Renal cortical epithelial cell (primary cell): ENCODE results near the gene ANO6. TPM values are rescaled to one million over a fixed set of nuclear protein-coding genes. Genes with fewer than 3 reads are reported as not detected.
"Not testable (repeated sequence)": the region's sequence is repeated elsewhere in the genome, so short reads cannot be mapped to it uniquely, and the experiment has no call there.

Experiments used
- DNase-seq: peaks from one replicate; pipeline ENCODE4 v3.0.0-alpha.2; 2011; ENCODE audit warnings: low read depth
- total RNA-seq: library from RNA; depleted of rRNA; stranded (reverse); fragments of >200 nt; gene quantifications from 2 replicates; pipeline ENCODE4 v1.2.3, GENCODE V29; 2014

ANO6 gene, protein sequence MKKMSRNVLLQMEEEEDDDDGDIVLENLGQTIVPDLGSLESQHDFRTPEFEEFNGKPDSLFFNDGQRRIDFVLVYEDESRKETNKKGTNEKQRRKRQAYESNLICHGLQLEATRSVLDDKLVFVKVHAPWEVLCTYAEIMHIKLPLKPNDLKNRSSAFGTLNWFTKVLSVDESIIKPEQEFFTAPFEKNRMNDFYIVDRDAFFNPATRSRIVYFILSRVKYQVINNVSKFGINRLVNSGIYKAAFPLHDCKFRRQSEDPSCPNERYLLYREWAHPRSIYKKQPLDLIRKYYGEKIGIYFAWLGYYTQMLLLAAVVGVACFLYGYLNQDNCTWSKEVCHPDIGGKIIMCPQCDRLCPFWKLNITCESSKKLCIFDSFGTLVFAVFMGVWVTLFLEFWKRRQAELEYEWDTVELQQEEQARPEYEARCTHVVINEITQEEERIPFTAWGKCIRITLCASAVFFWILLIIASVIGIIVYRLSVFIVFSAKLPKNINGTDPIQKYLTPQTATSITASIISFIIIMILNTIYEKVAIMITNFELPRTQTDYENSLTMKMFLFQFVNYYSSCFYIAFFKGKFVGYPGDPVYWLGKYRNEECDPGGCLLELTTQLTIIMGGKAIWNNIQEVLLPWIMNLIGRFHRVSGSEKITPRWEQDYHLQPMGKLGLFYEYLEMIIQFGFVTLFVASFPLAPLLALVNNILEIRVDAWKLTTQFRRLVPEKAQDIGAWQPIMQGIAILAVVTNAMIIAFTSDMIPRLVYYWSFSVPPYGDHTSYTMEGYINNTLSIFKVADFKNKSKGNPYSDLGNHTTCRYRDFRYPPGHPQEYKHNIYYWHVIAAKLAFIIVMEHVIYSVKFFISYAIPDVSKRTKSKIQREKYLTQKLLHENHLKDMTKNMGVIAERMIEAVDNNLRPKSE
- total RNA-seq = 82.7 and 96.2 TPM in 2 replicates

DNA sequence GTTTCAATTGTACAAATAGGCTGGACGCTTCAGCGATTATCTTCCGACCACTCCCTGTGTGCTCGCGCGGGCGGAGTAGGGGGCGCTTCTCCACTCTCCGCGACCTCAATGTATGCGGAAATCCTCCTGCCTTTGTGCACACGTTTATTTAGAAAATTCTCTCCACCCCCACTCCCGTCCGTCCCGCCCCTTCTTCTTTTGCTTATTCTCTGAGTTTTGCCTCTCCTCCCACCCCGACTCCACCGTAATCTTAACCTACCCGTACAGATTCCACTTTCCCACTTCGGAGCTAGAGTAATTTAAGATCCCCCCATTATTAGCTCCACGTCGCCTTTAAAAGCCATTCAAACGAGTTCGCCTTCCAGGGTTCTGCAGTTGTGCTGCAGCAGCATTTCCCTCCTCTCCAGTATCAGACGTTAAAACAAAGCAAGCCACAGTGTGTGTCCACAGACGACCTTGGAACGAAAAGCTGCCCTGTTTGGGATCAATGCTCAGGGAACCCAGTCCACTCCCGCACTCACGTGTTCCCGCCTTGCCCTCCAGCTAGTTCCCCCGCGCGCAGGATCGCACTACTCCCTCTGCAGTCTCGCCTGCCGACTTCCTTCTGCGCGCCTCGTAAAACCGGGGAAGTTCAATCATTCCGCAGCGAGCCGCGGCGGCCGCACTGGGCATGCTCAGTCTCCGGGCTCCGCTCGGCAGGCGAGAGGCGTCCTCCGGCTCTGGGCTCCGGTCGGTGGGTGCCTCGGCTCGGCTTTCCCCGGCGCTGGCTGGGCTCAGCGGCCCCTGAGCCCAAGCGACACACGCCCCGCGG lies at the start of gene ANO6:
ANO6 (plus strand) TSS at position 677 of the 811 bp plus-strand sequence. CDS start 227 bp downstream, outside the sequence.
- peak; percentile 74 for DNase-seq

DNA sequence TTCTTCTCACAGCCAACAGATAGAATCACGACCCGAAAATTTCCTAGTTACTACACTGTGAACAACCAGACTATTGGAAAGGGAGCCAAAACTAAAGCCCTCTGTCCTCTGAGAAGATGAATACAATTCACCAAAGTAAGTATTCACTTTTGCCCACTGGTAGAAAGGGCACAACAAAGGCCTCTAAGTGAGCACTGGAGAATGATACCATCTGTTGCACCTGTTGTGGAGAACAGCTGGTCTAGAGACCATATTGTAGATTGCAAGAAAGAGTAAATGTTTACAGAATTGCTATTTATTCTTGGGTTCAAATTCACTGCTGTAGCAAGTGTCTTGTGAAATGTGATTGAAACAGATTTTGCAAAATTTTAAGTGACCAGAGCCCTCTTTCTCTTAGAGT lies 46.9 kb upstream of the ANO6 start:
- DNase-seq = no peak

DNA sequence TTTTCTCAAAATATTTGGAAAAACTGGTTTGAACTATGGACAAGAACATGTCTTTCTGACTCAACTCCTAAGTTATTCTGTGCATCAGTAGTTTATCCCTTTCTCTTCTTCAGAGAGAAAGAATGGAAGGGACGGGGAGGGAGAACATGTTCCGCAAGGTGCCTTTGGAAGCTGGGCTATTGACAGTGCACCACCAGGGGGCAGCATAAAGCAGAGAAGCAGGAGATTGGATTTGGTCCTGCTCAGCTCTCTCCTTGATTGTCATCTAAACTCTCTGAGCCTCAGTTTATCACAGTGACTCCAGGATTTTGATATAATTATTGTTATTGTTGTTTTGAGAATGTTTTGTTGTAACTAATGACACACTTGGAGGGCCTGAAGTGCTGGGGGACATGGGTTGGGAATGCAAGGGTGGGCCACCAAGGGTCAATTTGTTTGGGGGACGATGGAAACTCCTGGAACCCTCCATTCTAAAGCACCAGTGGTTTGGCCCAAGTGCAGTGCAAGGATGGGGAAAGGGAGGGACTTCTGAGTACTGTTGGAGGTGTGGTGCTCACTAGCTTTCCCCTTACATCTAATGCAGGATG lies 45.3 kb upstream of the ANO6 start:
- DNase-seq = peak; percentile 66

DNA sequence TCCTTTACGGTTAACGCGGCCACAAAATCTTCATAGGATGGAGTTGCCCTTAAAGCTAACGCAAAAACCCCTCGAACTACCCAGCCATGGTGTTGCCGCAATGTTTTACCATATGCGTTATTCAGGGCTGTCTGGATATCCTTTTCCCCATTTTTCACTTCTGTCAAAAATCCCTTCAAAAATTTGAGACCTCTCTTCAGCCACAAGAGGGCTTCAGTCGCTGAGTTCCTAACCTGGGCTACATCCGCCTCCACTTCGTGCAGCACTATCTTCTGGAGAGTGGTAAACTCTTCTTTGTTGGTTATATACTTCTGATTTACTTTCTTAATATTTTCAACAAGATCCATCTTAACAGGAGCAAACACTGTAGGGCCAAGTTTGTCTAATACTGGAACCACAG lies 42.6 kb upstream of the ANO6 start:
- DNase-seq = not testable (repeated sequence)

DNA sequence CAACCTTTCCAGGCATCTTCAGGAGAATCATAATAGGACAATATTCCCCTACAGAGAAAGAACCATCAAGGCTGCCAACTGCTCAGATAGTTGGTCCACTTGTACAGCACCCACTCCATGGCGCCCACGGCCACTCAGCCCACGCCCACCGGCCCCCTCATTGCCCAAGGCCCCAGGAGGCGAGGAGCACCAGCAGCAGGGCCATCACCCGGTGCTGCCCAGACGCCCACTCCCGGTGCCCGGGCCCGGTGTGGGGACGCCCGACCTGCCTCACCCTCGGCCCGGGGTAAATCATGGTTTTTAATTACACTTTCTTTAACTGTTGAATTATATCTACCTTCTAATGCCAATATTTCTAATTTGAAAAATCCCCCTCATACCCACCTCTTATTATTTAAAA lies 41.3 kb upstream of the ANO6 start:
- DNase-seq = no peak

DNA sequence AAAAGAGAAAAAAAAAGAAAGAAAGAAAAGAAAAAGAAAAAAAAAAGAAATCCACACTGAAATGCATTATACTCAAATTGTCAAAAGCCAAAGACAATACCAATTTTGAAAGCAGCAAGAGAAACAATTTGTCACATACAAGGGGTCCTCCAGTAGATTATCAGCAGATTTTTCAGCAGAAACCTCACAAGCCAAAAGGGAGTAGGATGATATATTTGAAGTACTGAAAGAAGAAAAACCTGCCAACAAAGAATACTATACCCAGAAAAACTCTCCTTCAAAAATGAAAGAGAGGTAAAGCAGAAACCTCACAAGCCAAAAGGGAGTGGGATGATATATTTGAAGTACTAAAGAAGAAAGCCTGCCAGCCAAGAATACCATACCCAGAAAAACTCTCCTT lies 37.1 kb upstream of the ANO6 start:
- DNase-seq = no peak

DNA sequence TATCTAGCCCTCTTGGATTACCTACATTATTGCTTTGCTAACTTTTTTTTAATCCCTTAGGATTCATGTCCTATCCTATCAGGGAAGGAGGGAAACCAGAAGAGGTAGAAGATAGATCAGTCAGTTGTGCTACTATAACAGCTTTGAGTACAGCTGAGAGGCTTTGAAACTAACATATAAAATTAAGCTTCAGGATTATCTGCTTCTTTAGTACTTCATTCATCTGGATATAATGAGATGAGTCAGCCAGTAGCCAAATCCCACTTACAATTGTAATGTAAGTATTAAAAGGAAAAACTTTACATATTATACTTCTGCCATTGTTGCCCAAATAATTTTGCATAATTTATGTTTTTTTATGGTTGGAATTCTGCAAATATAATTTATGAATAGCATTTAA lies 33.4 kb upstream of the ANO6 start:
- DNase-seq = no peak

DNA sequence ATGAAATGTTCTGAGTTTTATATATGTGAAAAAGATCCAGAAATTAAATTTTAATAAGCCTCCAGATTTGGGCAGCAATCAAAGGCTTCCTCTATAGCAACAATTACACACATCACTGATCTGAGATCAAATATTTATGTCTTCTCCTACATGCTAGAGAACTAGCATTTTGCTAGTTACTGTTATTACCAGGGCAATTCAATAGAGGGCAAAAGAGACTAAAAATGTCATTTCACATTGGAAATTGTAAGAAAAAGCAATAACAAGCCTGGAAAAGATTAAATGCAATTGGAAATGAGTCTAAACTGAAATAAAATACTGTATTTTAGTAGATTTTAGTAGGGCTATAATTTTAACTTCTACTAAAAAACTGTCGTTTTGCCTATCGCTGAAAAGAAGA lies 32.6 kb upstream of the ANO6 start:
- peak; percentile 16 for DNase-seq

DNA sequence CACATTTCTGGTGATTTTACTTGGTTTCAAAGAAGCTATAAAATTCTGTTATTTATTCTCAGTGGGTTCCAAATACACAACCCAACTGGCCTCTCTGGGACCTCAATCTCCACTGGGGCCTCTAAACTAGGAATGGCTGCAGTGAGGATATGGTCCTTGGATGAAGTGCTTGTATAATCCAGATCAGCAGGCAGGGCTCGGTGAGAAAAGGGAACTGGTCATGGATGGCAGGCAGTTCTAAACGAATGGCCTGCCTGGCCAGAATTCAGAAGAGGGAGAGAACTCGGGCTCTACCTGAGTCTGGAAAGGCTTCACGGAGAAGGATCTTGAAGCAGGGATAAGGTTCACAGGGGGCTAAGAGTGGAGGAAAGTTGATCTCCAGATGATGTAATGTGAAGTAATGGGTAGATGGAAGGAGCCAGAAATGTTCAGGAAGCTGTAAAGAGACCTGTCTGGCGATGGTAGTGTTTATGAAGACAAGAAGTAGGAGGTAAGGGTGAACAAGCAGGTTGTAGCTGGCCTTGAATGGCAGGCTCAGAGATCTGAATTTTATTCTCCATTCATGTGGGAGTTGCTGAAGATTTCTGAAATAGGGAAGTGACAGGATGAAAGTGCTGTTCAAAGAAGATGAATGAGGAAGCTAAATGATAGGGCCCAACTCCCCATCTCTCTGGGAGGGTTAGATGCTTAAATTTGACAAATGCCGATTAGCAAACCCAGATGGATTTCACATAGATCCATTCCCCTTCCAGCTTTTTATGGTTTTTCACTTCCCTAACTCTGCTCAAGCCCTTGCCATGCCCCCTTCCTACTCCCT lies 31.5 kb upstream of the ANO6 start:
- no peak for DNase-seq

DNA sequence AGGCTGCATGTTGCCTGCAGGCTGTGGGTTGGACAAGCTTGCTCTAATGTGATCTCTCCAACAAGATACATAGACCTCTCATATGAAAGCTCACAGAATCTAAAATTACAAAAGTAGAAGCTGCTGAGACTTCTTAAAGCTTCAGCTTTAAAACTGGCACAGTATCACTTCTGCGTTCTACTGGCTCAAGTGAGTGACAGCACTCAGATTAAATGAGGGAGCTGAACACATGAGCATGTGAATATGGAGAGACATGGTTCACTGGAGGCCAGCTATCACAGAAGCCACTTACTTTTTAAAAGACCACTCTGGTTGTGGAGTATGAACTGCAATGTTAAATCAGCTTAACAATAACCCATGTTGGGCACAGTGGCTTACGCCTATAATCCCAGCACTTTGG lies 29.1 kb upstream of the ANO6 start:
- DNase-seq = no peak

DNA sequence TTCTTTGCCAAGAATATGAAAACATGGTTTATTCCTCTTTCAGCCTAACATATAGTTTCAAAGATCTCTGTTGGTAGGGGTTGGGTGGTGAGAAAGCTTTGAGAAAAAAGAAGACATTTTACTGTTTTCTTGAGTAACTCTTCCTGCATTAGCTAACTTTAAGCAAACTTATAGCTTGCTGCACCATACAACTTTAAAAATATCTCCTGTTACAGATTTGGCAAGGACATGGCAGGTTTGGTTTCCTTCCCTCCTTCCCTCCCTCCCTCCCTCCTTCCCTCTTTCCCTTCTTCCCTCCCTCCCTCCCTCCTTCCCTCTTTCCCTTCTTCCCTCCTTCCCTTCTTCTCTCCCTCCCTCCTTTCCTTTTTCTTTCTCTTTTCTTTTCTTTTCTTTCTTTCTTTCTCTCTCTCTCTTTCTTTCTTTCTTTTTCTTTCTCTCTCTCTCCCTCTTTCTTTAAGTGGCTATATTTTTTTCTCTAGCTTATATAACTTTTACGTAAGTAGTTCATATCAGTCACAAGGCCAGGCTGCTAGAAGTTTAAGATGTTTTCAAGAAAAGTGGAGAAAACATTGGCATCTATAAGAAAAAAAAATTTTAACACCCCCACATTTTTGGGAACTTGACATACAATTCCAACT lies 26.0 kb upstream of the ANO6 start:
- no peak for DNase-seq

DNA sequence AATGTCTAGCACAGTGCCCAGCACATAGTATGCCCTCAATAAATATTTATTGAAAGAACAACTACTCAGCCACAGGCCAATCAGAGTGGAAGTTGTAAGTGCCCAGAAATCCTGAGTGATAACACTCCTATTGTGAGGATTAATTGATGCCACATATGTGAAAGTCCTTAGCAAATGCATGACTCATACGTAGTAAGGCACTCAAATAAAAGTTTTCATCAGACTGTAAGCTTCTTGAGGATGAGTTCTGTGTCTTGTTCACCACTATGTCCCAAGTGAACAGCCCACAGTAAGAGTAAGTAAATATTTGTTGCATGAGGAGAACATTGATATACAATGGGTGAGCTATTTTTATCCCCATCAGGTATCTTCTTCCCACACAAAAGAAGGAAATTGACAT lies 24.7 kb upstream of the ANO6 start:
- DNase-seq = peak; percentile 63

DNA sequence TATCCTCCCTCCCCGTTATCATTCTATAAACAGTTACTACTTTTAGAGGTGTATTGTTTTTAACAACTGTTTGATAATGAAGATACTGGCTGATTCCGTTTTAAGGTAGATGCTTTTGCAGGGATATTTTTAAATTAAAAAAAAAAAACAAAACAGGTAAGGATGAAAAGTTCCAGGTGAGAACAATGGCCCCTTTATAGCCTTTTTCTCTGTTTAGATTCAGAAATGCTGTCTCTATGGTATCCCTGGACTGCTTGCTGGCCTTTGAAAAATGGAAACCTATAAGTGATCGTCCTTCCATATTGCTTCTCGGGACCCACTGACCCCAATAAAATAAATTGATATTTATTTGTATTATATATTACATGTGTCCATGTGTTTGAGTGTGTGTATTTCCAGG lies 23.2 kb upstream of the ANO6 start:
- DNase-seq = no peak

DNA sequence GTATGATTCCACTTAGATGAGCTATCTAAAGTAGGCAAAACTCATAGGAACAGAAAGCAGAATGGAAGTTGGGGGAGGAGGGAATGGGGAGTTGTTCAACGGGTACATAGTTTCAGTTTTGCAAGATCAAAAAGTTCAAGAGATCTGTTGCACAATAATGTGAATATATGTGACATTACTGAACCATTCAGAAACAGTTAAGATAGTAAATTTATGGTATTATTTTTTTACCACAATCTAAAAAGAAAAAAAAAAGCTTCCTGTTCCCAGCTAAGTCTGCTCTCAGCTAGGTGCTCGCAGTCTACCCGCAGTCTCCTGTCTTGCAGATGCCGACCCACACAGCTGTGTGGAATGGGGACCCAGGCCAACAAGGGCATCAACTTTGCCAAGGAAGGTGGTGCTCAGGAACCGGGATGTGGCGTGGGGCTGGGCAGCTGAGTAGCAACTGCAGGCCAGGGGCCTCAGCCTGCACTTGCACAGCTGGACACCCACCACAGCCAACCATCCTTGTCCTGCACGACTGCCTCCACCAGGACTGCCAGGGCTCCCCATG lies 15.3 kb upstream of the ANO6 start:
- DNase-seq = no peak

DNA sequence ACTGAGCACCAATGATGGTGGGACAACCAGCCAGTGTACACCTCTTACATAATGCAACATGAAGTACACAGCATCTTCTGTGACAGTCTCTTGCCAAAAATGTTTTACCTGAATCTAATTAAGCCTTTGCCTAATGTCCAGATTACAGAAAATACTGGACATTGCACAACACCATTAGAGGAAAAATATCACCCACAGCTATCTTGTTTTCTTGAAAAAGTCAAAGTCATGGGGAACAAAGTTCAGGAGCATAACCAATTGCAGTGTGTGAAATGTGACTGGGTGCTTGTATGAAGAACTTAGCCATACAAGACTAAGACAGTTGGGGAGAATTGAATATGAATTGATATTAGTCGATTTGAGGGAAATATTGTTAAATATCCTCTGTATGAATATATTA lies 12.1 kb upstream of the ANO6 start:
- no peak for DNase-seq

DNA sequence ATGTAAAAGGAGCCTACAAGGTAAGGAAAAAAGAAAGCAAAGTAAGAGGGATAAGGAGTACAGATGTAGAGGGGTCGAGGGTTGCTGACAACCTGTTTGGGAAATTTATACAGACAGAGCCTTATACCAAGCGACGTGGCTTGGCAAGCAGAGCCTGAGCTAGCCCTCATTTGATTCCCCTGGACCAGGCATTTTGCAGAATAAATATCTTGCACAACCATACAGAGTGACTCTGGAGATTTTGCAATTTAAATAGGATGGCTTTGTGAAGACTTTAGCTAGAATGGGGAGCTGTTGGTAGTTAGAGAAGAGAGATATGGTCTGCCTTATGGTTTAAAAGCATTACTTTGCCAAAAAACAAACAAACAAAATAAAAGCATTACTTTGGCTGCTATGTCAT lies 11.1 kb upstream of the ANO6 start:
- DNase-seq = no peak

DNA sequence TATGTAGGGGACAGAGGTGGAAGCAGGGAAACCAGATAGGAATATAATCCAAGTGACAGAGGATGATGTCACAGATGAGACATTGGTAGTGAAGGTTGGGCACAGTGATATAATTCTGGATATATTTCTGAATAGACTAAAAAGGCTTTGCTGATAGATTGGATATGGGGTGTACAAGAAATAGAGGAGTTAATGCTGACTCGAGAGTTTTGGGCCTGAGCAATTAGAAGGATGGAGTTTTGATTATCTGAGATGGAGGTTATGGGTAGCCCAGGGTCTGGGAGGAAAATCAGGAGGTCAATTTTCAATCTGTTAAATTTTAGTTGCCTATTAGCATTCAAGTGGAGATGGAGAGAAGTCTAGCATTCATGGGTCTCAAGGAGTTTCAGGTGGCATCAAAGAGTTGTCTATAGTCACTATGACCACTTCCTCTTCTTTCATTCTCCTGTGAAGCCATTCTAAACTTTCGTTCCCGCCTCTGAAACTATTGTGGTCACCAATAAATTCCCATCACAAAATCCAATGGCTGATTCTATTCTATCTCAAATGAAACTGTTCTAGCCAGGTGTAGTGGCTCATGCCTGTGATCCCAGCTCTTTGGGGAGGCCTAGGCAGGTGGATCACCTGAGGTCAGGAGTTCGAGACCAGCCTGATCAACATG lies 10.6 kb upstream of the ANO6 start:
- no peak for DNase-seq

DNA sequence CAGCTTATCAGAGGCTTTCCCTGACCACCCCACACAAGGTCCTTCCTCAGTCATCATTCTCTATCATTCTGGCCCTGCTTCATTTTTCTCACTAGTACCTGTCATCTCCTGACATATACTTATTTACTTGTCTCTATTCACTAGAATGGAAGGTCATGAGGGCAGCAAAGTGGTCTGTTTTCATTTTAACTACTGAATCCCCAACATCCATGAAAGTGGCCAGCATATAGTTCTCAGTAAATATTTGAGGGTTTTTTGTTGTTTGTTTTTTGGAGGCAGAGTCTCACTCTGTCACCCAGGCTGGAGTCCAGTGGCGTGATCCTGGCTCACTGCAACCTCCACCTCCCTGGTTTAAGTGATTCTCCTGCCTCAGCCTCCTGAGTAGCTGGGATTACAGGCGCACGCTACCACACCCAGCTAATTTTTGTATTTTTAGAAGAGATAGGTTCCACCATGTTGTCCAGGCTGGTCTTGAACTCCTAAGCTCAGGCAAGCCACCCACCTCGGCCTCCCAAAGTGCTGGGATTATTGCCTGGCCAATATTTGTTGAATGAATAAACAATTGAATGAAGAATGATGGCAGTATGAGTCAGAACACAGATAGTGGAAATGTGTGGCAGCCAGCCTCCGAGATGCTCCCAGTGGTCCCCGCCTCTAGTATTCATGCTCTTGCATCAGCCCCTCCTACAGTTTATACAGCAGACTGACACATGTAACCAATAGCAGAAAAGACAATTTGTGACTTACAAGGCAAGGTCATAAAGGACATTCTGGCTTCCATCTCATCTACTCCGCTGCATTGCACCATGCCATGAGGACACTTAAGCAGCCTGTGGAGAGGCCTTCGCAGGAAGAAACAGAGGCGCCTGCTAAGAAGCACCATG lies 7.0 kb upstream of the ANO6 start:
- DNase-seq = no peak
